ENCODE measurements around the gene ANXA3. TPM values are rescaled to one million over a fixed set of nuclear protein-coding genes. Genes with fewer than 3 reads are reported as not detected.

Gene ANXA3
- total and polyA plus RNA-seq, 2 donors (not counting 1 experiment from before 2014, with no cell fraction given), result not detected

DNA sequence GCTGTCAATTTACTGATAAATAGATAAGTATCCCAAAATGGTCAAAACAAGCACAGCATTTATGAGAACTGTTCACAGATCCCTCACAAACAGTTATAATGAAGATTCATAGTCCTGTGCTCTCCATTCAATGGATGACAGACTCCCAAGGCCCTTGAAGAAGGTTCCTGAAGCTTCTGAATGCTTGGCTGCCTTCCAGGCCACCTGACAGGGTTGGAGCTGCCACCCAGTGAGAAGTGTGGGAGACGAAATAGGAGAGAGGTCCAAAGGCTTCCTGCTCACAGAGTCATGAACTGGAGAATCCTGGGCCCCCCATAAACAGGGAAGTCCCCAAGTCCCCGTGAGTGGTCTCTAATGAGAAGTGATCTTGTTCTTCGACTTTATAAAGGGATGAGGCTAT is 26.0 kb upstream of the ANXA3 start:
- ChIA-PET POLR2A (no interaction called here), CTCF (no interaction called here)
- Histone ChIP-seq H3K36me3 (replicated peaks in 1 of 2; ENCODE audit: control extremely low read depth in 1 of 2, control insufficient read depth in 1 of 2, extremely low read depth in 1 of 2, insufficient read depth in 2 of 2, low read length in 1 of 2) (no peaks in the 10 kb centered on the region), H3K9me3 (ENCODE audit: control extremely low read depth in 1 of 3, control insufficient read depth in 2 of 3, insufficient read depth in 1 of 3, low read length in 2 of 3) (no peaks in the 10 kb centered on the region), H3K79me2 (ENCODE audit: control insufficient read depth, insufficient read depth, low read length) (no peaks in the 10 kb centered on the region), H3K4me2 (replicated peaks; ENCODE audit: low read depth, low read length, poor library complexity, severe bottlenecking) (no peak overlapping the region), H4K20me1 (ENCODE audit: control insufficient read depth, insufficient read depth, low read length, poor library complexity, severe bottlenecking) (no peaks in the 10 kb centered on the region), H3K9ac (ENCODE audit: low read length) (no peak overlapping the region), H3K4me3 (ENCODE audit: control extremely low read depth in 1 of 5, extremely low read depth in 1 of 5, insufficient read depth in 1 of 5, low read depth in 2 of 5, low read length in 4 of 5) (no peak overlapping the region), H3K27ac (ENCODE audit: low read length in 2 of 2) (no peak overlapping the region), H3K4me1 (ENCODE audit: control insufficient read depth in 2 of 2, insufficient read depth in 2 of 2, low read length in 2 of 2) (no peaks in the 10 kb centered on the region), H3K27me3 (replicated peaks in 1 of 4; ENCODE audit: control extremely low read depth in 1 of 4, control insufficient read depth in 3 of 4, insufficient read depth in 4 of 4, low read length in 3 of 4) (peaks cover 0 to 3% (median 0%) of the 10 kb centered on the region in 4 experiments), H2AFZ (ENCODE audit: insufficient read depth, low read depth, low read length, poor library complexity, severe bottlenecking) (no peak overlapping the region)
- intact Hi-C loops (cut with micrococcal nuclease), result no loop called here
- DNase-seq (no peak), ATAC-seq (ENCODE audit: low read depth) (no peak)
- TF ChIP-seq, protein P1, sequence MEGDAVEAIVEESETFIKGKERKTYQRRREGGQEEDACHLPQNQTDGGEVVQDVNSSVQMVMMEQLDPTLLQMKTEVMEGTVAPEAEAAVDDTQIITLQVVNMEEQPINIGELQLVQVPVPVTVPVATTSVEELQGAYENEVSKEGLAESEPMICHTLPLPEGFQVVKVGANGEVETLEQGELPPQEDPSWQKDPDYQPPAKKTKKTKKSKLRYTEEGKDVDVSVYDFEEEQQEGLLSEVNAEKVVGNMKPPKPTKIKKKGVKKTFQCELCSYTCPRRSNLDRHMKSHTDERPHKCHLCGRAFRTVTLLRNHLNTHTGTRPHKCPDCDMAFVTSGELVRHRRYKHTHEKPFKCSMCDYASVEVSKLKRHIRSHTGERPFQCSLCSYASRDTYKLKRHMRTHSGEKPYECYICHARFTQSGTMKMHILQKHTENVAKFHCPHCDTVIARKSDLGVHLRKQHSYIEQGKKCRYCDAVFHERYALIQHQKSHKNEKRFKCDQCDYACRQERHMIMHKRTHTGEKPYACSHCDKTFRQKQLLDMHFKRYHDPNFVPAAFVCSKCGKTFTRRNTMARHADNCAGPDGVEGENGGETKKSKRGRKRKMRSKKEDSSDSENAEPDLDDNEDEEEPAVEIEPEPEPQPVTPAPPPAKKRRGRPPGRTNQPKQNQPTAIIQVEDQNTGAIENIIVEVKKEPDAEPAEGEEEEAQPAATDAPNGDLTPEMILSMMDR (IDR thresholded peaks at IDR 0.05), result no peak
- no peak for TF ChIP-seq EZH2 (IDR thresholded peaks at IDR 0.05; ENCODE audit: borderline replicate concordance, insufficient read depth, low read depth, low read length, poor library complexity, severe bottlenecking)
- Mint-ChIP-seq H3K27ac (no peak overlapping the region), H3K4me3 (no peak overlapping the region), H3K9me3 (ENCODE audit: insufficient read depth) (no peaks in the 10 kb centered on the region), H3K27me3 (peaks cover 19% of the 10 kb centered on the region), H3K4me1 (no peaks in the 10 kb centered on the region)
- WGBS (ENCODE audit: insufficient coverage), result 54% methylated on average over 3 of the region's 3 CpGs

DNA sequence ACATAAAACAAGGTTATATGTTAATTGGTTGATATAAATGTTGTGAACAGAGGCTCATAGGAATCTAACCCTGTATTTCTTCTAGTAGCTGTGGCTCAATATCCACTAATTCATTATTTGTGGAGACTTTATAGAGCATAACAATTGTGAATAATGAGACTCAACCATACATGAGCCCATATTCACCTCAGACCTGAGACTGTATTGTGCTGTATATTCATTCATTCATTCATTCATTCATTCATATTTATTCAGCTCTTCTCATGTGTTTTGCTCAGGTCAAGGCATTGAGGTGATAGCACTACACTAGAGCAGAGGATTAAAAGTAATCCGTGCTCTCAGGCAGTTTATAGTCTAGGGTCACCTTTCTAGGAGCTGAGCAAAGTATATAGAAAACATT is 24.5 kb upstream of the ANXA3 start:
- no peaks in the 10 kb centered on the region for H4K20me1 ChIP-seq (ENCODE audit: control insufficient read depth, insufficient read depth, low read length, poor library complexity, severe bottlenecking)
- no peak overlapping the region for H2AFZ ChIP-seq (ENCODE audit: insufficient read depth, low read depth, low read length, poor library complexity, severe bottlenecking)
- no peaks in the 10 kb centered on the region for H3K4me1 ChIP-seq (ENCODE audit: control insufficient read depth in 2 of 2, insufficient read depth in 2 of 2, low read length in 2 of 2)
- no peak overlapping the region for H3K27ac ChIP-seq (ENCODE audit: low read length in 2 of 2)
- no peak overlapping the region for H3K4me3 ChIP-seq (ENCODE audit: control extremely low read depth in 1 of 5, extremely low read depth in 1 of 5, insufficient read depth in 1 of 5, low read depth in 2 of 5, low read length in 4 of 5)
- intact Hi-C loops (cut with micrococcal nuclease), result no loop called here
- H3K79me2 ChIP-seq (ENCODE audit: control insufficient read depth, insufficient read depth, low read length), result no peaks in the 10 kb centered on the region
- H3K4me2 ChIP-seq (replicated peaks; ENCODE audit: low read depth, low read length, poor library complexity, severe bottlenecking), result no peak overlapping the region
- no peak for TF ChIP-seq EZH2 (IDR thresholded peaks at IDR 0.05; ENCODE audit: borderline replicate concordance, insufficient read depth, low read depth, low read length, poor library complexity, severe bottlenecking)
- TF ChIP-seq, protein P1 (IDR thresholded peaks at IDR 0.05), result no peak
- ATAC-seq (ENCODE audit: low read depth), result no peak
- no peaks in the 10 kb centered on the region for H3K36me3 ChIP-seq (replicated peaks in 1 of 2; ENCODE audit: control extremely low read depth in 1 of 2, control insufficient read depth in 1 of 2, extremely low read depth in 1 of 2, insufficient read depth in 2 of 2, low read length in 1 of 2)
- no CpG with 5 or more reads among the region's 1 CpG for WGBS (ENCODE audit: insufficient coverage)
- H3K4me1 Mint-ChIP-seq, result no peaks in the 10 kb centered on the region
- ChIA-PET POLR2A (no interaction called here), CTCF (no interaction called here)
- peaks cover 0 to 3% (median 0%) of the 10 kb centered on the region in 4 experiments for H3K27me3 ChIP-seq (replicated peaks in 1 of 4; ENCODE audit: control extremely low read depth in 1 of 4, control insufficient read depth in 3 of 4, insufficient read depth in 4 of 4, low read length in 3 of 4)
- H3K27ac Mint-ChIP-seq, result no peak overlapping the region
- no peak overlapping the region for H3K9ac ChIP-seq (ENCODE audit: low read length)
- no peaks in the 10 kb centered on the region for H3K9me3 Mint-ChIP-seq (ENCODE audit: insufficient read depth)
- peaks cover 17% of the 10 kb centered on the region for H3K27me3 Mint-ChIP-seq
- no peaks in the 10 kb centered on the region for H3K9me3 ChIP-seq (ENCODE audit: control extremely low read depth in 1 of 3, control insufficient read depth in 2 of 3, insufficient read depth in 1 of 3, low read length in 2 of 3)
- DNase-seq, result no peak
- H3K4me3 Mint-ChIP-seq, result no peak overlapping the region

All from B cell (primary cell).